LNCaP clone FGC (cell line): ENCODE measurements around the gene PCNT.

Experiments
- DNase-seq: peaks from one replicate; pipeline ENCODE4 v3.0.0-alpha.2; 2011; ENCODE audit warnings: low read depth
- H3K4me3 ChIP-seq: 2 replicates; pipeline ENCODE4 v1.5.1; 2011; ENCODE audit warnings: mild to moderate bottlenecking, low read depth, low read length, control low read depth
- CTCF ChIP-seq: IDR thresholded peaks from 2 replicates; pipeline ENCODE4 v1.5.1; 2012; ENCODE audit warnings: mild to moderate bottlenecking; ENCODE audit not compliant: control insufficient read depth, insufficient read depth; ENCODE audit errors: extremely low read depth

PCNT gene

GRCh38 chr21:46385846-46386733 is 62.1 kb downstream of the PCNT start:
- TF ChIP-seq CTCF = no peak
- no peak for DNase-seq
- H3K4me3 ChIP-seq = no peak overlapping the region

- TF ChIP-seq CTCF = no peak
- DNase-seq = no peak
- no peak overlapping the region for H3K4me3 ChIP-seq
Observed at GRCh38 chr21:46386734-46387088, 62.8 kb downstream of the PCNT start.

- H3K4me3 ChIP-seq = no peak overlapping the region
- TF ChIP-seq CTCF = no peak
- DNase-seq = no peak
Observed at GRCh38 chr21:46388206-46388880, 64.4 kb downstream of the PCNT start.

GRCh38 chr21:46388896-46389295 is 64.9 kb downstream of the PCNT start:
- DNase-seq = no peak
- no peak for TF ChIP-seq CTCF
- no peak overlapping the region for H3K4me3 ChIP-seq

- no peak for DNase-seq
- TF ChIP-seq CTCF = no peak
- H3K4me3 ChIP-seq = no peak overlapping the region
Observed at GRCh38 chr21:46390603-46391545, 66.9 kb downstream of the PCNT start.

- no peak for DNase-seq
- no peak overlapping the region for H3K4me3 ChIP-seq
- no peak for TF ChIP-seq CTCF
Observed at GRCh38 chr21:46391773-46392172, 67.8 kb downstream of the PCNT start.
